Nephron progenitor cell (in vitro differentiated cells): ENCODE data around the gene SGSH.
"Not testable (repeated sequence)": the region's sequence is repeated elsewhere in the genome, so short reads cannot be mapped to it uniquely, and the experiment has no call there.

Experiments
- DNase-seq: peaks from one replicate; pipeline ENCODE4 v3.0.0; 2021
- H3K27ac Mint-ChIP-seq: 2 replicates; pipeline ENCODE4 v1.8.0; 2021; ENCODE audit warnings: mild to moderate bottlenecking, moderate library complexity, mixed read lengths
- H3K27me3 Mint-ChIP-seq: 2 replicates; pipeline ENCODE4 v1.8.0; 2021; ENCODE audit warnings: mild to moderate bottlenecking, low read depth, mixed read lengths; ENCODE audit not compliant: poor library complexity
- H3K36me3 Mint-ChIP-seq: 2 replicates; pipeline ENCODE4 v1.8.0; 2021; ENCODE audit warnings: low read depth, mixed read lengths
- H3K4me1 Mint-ChIP-seq: 2 replicates; pipeline ENCODE4 v1.8.0; 2021; ENCODE audit warnings: mixed read lengths
- H3K4me3 Mint-ChIP-seq: 2 replicates; pipeline ENCODE4 v1.8.0; 2021; ENCODE audit warnings: mild to moderate bottlenecking, moderate library complexity, mixed read lengths
- H3K9me3 Mint-ChIP-seq: 2 replicates; pipeline ENCODE4 v1.8.0; 2021; ENCODE audit warnings: mild to moderate bottlenecking, moderate library complexity, mixed read lengths
- CTCF ChIP-seq: fragments of 200-600 bp; sonication (generic); IDR thresholded peaks from 2 replicates; pipeline ENCODE4 v1.5.0; 2021; ENCODE audit warnings: antibody characterized with exemption

SGSH gene

GRCh38 chr17:80261159-80261894 lies 41.2 kb upstream of the SGSH start:
- Mint-ChIP-seq H3K36me3 (peaks cover 5% of the 10 kb centered on the region), H3K27me3 (peaks cover 14% of the 10 kb centered on the region), H3K4me3 (peak overlapping the region; percentile 88), H3K27ac (no peak overlapping the region), H3K4me1 (peaks cover 48% of the 10 kb centered on the region), H3K9me3 (no peaks in the 10 kb centered on the region)
- no peak for TF ChIP-seq CTCF
- peak; percentile 52 for DNase-seq

DNA sequence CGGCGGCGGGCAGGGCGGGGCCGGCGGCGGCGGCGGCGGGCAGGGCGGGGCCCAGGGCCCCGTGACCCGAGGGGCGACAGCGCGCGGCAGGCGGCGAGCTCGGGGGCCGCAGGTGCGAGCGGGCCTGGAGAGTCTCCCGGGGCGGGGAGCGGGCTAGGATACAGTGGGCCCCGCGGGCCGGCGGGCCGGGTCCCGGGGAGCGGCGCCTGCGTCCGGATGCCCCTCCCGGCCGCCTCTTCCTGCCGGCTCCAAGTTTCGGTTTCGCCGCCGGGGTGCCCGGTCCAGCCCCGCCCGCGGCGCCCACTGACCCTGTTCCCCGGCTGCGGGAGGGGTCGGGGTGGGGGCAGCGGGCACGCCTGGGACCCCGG lies 40.6 kb upstream of the SGSH start, which contains the start of gene RNF213:
Gene RNF213 (plus strand): TSS at position 62 of the 368 bp plus-strand sequence. CDS start 2,830 bp downstream, outside the sequence.
- no peaks in the 10 kb centered on the region for H3K9me3 Mint-ChIP-seq
- no peak for TF ChIP-seq CTCF
- peak within 1 kb of the TSS; percentile 88 for H3K4me3 Mint-ChIP-seq
- peak; percentile 70 for DNase-seq
- peaks cover 3% of the 10 kb centered on the region for H3K36me3 Mint-ChIP-seq
- no peak within 1 kb of the TSS for H3K27ac Mint-ChIP-seq
- H3K27me3 Mint-ChIP-seq: peaks cover 14% of the 10 kb centered on the region
- H3K4me1 Mint-ChIP-seq: peaks cover 48% of the 10 kb centered on the region

- no peaks in the 10 kb centered on the region for H3K36me3 Mint-ChIP-seq
- no peak overlapping the region for H3K27ac Mint-ChIP-seq
- H3K27me3 Mint-ChIP-seq: peaks cover 14% of the 10 kb centered on the region
- peaks cover 48% of the 10 kb centered on the region for H3K4me1 Mint-ChIP-seq
- H3K9me3 Mint-ChIP-seq: no peaks in the 10 kb centered on the region
- H3K4me3 Mint-ChIP-seq: peak overlapping the region; percentile 84
- peak; percentile 85 for DNase-seq
- TF ChIP-seq CTCF: no peak
Observed at GRCh38 chr17:80260069-80260535, 40.0 kb upstream of the SGSH start.

DNA sequence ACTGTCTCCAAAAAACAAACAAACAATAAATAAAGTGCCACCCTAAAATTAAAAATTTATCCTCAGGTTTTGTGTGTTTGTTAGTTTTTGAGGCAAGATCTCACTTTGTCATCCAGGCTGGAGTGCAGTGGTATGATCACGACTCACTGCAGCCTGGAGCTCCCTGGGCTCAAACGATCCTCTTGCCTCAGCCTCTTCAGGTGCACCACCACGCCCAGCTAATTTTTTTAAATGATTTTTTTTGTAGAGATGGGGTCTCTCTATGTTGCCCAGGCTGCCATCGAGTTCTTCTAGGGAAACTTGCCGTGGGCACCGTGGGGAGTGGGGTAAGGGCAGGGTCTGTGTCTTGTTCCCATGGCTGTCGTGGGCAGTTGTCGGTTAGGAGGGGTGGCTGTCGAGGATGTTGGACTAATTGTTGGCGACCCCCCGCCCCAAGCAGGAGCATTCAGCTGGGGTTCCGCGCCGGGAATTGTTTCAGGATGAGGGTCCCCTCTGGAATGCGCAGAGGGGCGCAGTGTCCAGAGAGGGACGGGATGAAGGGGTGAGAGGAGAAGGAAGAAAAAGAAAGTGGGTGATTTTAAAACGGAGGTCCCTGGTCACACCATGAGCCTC lies 39.4 kb upstream of the SGSH start:
- TF ChIP-seq CTCF: no peak
- Mint-ChIP-seq H3K4me3 (peak overlapping the region; percentile 84), H3K27me3 (peaks cover 14% of the 10 kb centered on the region), H3K4me1 (peaks cover 48% of the 10 kb centered on the region), H3K27ac (no peak overlapping the region), H3K36me3 (no peaks in the 10 kb centered on the region), H3K9me3 (no peaks in the 10 kb centered on the region)
- DNase-seq: no peak

GRCh38 chr17:80258296-80258695 lies 38.2 kb upstream of the SGSH start:
- H3K4me3 Mint-ChIP-seq: peak overlapping the region; percentile 51
- H3K27me3 Mint-ChIP-seq: peaks cover 14% of the 10 kb centered on the region
- DNase-seq, H3K36me3 Mint-ChIP-seq, H3K9me3 Mint-ChIP-seq: not testable (repeated sequence)
- H3K27ac Mint-ChIP-seq: peak overlapping the region; percentile 34
- peaks cover 50% of the 10 kb centered on the region for H3K4me1 Mint-ChIP-seq

GRCh38 chr17:80257716-80258213 lies 37.6 kb upstream of the SGSH start:
- Mint-ChIP-seq H3K27ac (peak overlapping the region; percentile 34), H3K36me3 (no peaks in the 10 kb centered on the region), H3K9me3 (no peaks in the 10 kb centered on the region), H3K4me3 (peak overlapping the region; percentile 51), H3K27me3 (peaks cover 14% of the 10 kb centered on the region), H3K4me1 (peaks cover 51% of the 10 kb centered on the region)
- no peak for DNase-seq
- no peak for TF ChIP-seq CTCF
